Fibroblast of lung (primary cell): ENCODE results near the gene EMILIN3. TPM values are rescaled to one million over a fixed set of nuclear protein-coding genes. Genes with fewer than 3 reads are reported as not detected.

ENCODE experiments used
- DNase-seq, 2 donors: peaks; one replicate each; pipeline versions ENCODE4 v3.0.0 to v3.0.0-alpha.2; 2010; ENCODE audit warnings: low read depth in 2 of 2
- H2AFZ ChIP-seq: 2 replicates; pipeline ENCODE4 v1.5.1; 2012; ENCODE audit warnings: low read length, control low read depth, inconsistent platforms
- H3K27ac ChIP-seq: 2 replicates; pipeline ENCODE4 v1.5.1; 2011; ENCODE audit warnings: low read length, control low read depth; ENCODE audit not compliant: insufficient read depth
- H3K27me3 ChIP-seq: 2 replicates; pipeline ENCODE4 v1.5.1; 2011; ENCODE audit warnings: mild to moderate bottlenecking, low read length; ENCODE audit not compliant: control insufficient read depth, insufficient read depth
- H3K36me3 ChIP-seq: 2 replicates; pipeline ENCODE4 v1.5.1; 2011; ENCODE audit warnings: low read length; ENCODE audit not compliant: control insufficient read depth, insufficient read depth
- H3K4me1 ChIP-seq: 2 replicates; pipeline ENCODE4 v1.5.1; 2011; ENCODE audit warnings: low read length; ENCODE audit not compliant: control insufficient read depth, insufficient read depth; ENCODE audit errors: extremely low read depth
- H3K4me2 ChIP-seq: 2 replicates; pipeline ENCODE4 v1.5.1; 2011; ENCODE audit warnings: low read length, control low read depth; ENCODE audit not compliant: insufficient read depth; ENCODE audit errors: extremely low read depth
- H3K4me3 ChIP-seq, 4 experiments: fragments of 200-600 bp in 1 of 4; sonication (generic) in 1 of 4; replicated peaks in 1 of 4; 2 replicates each; pipeline ENCODE4 v1.5.1; 2011 to 2016; ENCODE audit warnings: low read length in 4 of 4, low read depth in 3 of 4, mild to moderate bottlenecking in 3 of 4, control low read depth in 2 of 4, inconsistent platforms in 1 of 4, mixed read lengths in 1 of 4; ENCODE audit not compliant: insufficient read depth in 1 of 4; ENCODE audit errors: control extremely low read depth in 1 of 4
- H3K79me2 ChIP-seq: 2 replicates; pipeline ENCODE4 v1.5.1; 2012; ENCODE audit warnings: mild to moderate bottlenecking, low read length, inconsistent platforms; ENCODE audit not compliant: control insufficient read depth, insufficient read depth
- H3K9ac ChIP-seq: 2 replicates; pipeline ENCODE4 v1.5.1; 2011; ENCODE audit warnings: mild to moderate bottlenecking, low read length, control low read depth; ENCODE audit not compliant: insufficient read depth
- H3K9me3 ChIP-seq: 2 replicates; pipeline ENCODE4 v1.5.1; 2012; ENCODE audit warnings: low read depth, low read length; ENCODE audit not compliant: control insufficient read depth, insufficient read depth
- H4K20me1 ChIP-seq: 2 replicates; pipeline ENCODE4 v1.5.1; 2011; ENCODE audit warnings: low read length; ENCODE audit not compliant: control insufficient read depth, insufficient read depth; ENCODE audit errors: extremely low read depth
- CTCF ChIP-seq, 2 donors: IDR thresholded peaks in 1 of 2; conservative IDR thresholded peaks in 1 of 2; 1 replicate in 1 of 2; 2 replicates in 1 of 2; pipeline ENCODE4 v1.5.1; 2011 to 2012; ENCODE audit warnings: low read length in 2 of 2, control low read depth in 1 of 2, inconsistent platforms in 1 of 2, low read depth in 1 of 2, mild to moderate bottlenecking in 1 of 2
- EZH2 ChIP-seq: IDR thresholded peaks from 2 replicates; pipeline ENCODE4 v1.5.1; 2012; ENCODE audit warnings: low read length, control low read depth, mild to moderate bottlenecking; ENCODE audit errors: missing control alignments
- polyA plus RNA-seq, 2 donors: library from polyadenylated mRNA; depleted of rRNA in 1 of 2; stranded (reverse) in 1 of 2; unstranded in 1 of 2; fragments of >200 nt; gene quantifications; 2 replicates each; pipeline ENCODE4 v1.2.1, GENCODE V29; 2011 to 2012; ENCODE audit warnings: missing spikeins in 1 of 2
- total RNA-seq: library from RNA; depleted of rRNA; stranded (reverse); fragments of >200 nt; gene quantifications from 2 replicates; pipeline ENCODE4 v1.2.1, GENCODE V29; 2014

The EMILIN3 gene
- total and polyA plus RNA-seq, 2 donors (not counting 1 experiment from before 2014, with no cell fraction given): 0.05 to 0.17 TPM

GRCh38 chr20:41361757-41362747, 4.6 kb downstream of the EMILIN3 start:
- H3K9me3 ChIP-seq: no peaks in the 10 kb centered on the region
- no peaks in the 10 kb centered on the region for H3K79me2 ChIP-seq
- DNase-seq: no peak

GRCh38 chr20:41360831-41361756, 5.5 kb downstream of the EMILIN3 start:
- Histone ChIP-seq H3K4me1 (no peaks in the 10 kb centered on the region), H3K9ac (no peak overlapping the region), H3K9me3 (no peaks in the 10 kb centered on the region), H2AFZ (no peak overlapping the region), H3K27ac (no peak overlapping the region), H3K4me3 (no peak overlapping the region), H3K27me3 (peaks cover 15% of the 10 kb centered on the region), H3K4me2 (no peak overlapping the region), H3K36me3 (no peaks in the 10 kb centered on the region), H3K79me2 (no peaks in the 10 kb centered on the region), H4K20me1 (no peaks in the 10 kb centered on the region)
- no peak for TF ChIP-seq CTCF (conservative IDR thresholded peaks at IDR 0.05 in 1 of 2, IDR thresholded peaks at IDR 0.05 in 1 of 2; ENCODE audit: low read depth in 1 of 2, low read length in 2 of 2)
- no peak for TF ChIP-seq EZH2
- no peak for DNase-seq

More at GRCh38 chr20:41361757-41362747, 4.6 kb downstream of the EMILIN3 start:
- Histone ChIP-seq H4K20me1 (no peaks in the 10 kb centered on the region), H3K4me3 (no peak overlapping the region), H3K27me3 (peaks cover 21% of the 10 kb centered on the region), H3K27ac (no peak overlapping the region), H3K9ac (no peak overlapping the region), H3K4me2 (no peak overlapping the region), H3K4me1 (no peaks in the 10 kb centered on the region), H3K36me3 (no peaks in the 10 kb centered on the region), H2AFZ (no peak overlapping the region)
- TF ChIP-seq CTCF (conservative IDR thresholded peaks at IDR 0.05 in 1 of 2, IDR thresholded peaks at IDR 0.05 in 1 of 2; ENCODE audit: low read depth in 1 of 2, low read length in 2 of 2): no peak
- TF ChIP-seq EZH2: no peak

GRCh38 chr20:41359541-41360011, 7.0 kb downstream of the EMILIN3 start:
- Histone ChIP-seq H2AFZ (no peak overlapping the region), H3K4me3 (no peak overlapping the region), H3K9me3 (no peaks in the 10 kb centered on the region), H3K27me3 (peaks cover 4% of the 10 kb centered on the region), H3K4me1 (no peaks in the 10 kb centered on the region), H3K79me2 (no peaks in the 10 kb centered on the region), H3K4me2 (no peak overlapping the region), H3K9ac (no peak overlapping the region), H3K36me3 (no peaks in the 10 kb centered on the region), H4K20me1 (no peaks in the 10 kb centered on the region), H3K27ac (no peak overlapping the region)
- TF ChIP-seq EZH2: no peak
- no peak for TF ChIP-seq CTCF (conservative IDR thresholded peaks at IDR 0.05 in 1 of 2, IDR thresholded peaks at IDR 0.05 in 1 of 2; ENCODE audit: low read depth in 1 of 2, low read length in 2 of 2)
- no peak for DNase-seq
